T-helper 1 cell treated with Interleukin-12 subunit alpha and Interleukin-12 subunit beta and Interleukin-4 antibody, amounts not matched to agents 30 ng/mL and 1 ng/mL, for 36 hours (primary cell): ENCODE data around the gene ATF6. TPM values are rescaled to one million over a fixed set of nuclear protein-coding genes. Genes with fewer than 3 reads are reported as not detected.

Experiments used
- intact Hi-C: fragments of 100-400 bp; cut with micrococcal nuclease; formaldehyde crosslinking; loops from one replicate; pipeline ENCODE4 v1.15.1; 2024
- total RNA-seq: library from RNA; stranded (reverse); gene quantifications from 2 replicates; pipeline ENCODE4 v1.2.3, GENCODE V29; 2022

Gene ATF6
- total RNA-seq, 1 donor from 2014 or later = 21.2 TPM

DNA sequence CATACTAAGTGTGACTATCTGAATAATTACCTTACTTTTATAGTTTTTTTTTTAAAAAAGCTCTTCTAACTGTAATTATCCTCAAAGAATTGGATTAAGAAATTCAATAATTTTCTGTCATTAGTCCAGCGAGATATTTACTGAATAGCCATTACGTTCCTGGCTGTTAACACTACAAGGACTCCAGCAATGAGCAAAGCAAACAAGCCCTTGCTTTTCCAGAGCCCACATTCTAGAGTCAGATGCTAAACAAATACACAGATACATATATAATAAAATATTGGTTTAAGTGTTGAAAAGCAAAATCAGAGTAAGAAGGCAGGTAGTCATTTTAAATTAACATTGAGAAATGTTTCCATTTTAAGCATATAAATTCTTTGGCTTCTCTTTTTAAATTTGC lies 118.4 kb downstream of the ATF6 start:
- intact Hi-C loops = no loop called here

DNA sequence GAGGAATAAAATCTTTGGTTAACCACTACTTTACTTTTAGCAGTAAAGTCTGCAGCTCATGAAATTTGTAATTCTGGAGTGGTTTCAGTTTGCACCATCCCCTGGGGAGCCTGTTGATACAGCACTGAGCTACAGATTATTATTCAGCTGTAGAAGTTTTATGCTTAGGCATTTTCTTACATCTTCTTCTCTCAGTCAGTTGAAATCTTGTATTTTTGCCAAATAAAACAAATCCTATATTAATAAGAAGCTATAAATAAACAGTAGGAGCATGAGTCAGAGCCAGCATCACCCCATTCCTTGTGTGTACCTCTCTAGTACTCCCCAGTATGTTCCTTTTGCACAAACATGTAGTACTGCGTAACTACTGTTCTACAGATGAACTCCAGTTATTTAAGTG lies 118.9 kb downstream of the ATF6 start:
- intact Hi-C loops = no loop called here

DNA sequence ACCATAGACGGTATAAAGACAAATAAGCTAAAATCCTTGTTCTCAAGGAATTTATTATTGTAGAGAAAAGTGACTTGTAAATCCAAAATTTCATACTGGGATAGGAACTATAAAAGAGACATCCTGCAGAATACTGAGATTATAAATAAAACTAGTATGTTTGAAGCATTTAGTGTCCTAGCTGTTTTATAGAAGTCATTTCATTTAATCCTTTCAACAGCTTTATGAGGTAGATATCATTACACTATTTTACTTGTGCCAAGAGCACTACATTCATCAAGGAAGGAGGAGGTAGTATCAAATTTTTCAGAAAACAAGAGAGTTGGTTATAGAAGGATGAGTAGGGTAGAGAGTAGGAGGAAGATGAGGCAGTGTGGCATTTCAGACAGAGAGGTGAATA lies 119.6 kb downstream of the ATF6 start:
- intact Hi-C loops = no loop called here

DNA sequence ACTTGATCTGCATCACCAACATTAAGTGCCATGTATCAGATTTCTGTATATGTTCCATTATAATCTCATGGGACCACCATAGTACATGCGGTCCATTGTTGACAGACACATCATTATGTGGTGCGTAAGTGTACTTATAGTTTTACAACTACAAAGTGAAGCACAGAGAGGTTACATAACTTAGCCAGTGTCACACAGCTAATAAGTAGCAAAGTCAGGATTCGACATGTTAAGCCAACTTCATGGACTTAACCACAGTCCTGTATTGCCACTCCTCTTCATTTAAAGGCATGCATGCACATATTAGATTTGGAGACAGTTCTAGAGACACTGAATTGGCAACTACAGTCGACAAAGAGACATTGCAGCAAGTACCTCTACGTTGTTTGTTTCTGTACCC lies 120.5 kb downstream of the ATF6 start:
- intact Hi-C loops = no loop called here

DNA sequence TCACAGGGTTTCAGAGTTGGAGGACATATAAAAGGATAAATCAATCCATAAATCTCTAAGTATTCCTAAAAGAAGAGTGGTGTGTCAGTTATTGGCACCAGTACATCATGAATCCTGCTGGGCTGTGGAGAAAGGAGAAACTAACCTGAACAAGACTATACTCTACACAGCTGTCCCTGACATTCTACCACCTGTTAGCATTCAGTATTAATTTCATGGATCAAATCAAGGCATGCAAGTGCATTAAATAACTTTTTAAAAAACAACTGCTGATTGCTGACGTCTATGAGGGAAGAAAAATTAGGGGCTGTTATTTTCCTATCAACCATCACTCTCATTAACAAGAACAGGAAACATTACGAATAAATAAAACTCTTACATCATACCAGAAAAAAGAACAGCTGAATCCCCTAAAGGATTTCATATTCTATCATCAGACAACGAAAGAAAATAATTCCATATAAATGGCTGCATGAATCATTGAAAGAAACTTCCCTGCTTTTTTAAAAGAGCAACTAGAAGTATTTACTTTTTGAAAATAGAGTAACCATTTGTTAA lies 121.7 kb downstream of the ATF6 start:
- intact Hi-C loops = no loop called here

DNA sequence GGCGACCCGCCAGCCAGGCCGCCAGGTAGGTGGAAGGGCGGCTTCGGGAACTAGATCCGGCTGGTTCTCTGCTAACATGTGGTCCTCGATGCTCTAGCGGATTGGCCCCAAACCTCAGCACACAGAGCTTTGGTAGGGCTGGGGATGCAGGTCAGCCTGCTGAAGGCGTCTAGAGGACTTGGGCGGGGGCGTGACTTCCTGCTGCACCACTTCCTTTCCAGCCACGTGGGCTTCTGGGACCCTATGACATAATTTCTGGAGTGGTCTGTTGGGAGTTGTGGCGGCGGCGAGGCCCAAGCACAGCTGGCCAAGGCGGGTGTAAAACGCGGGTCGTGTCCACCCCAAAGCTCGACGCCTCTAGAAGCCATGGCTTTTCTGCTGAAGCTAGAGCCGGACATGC lies 124.5 kb downstream of the ATF6 start:
- intact Hi-C loops = no loop called here

DNA sequence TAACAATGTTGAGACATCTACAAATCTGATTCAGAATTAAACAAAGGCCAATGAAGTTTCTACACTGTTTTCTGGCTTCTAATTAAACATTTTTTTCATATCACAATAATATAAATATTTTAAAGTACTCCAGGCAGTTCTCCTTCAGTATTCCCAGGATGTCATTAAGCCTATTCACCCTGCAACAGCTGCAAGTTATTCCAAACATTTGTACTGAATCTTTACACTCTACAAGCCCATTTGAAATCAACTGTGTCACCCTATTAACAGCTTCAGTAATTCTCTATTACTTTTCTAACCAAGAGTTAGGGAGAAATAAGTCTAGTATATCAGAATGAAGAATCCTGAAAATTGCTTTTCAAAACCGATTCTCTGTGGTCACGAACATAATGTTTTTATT lies 133.0 kb downstream of the ATF6 start:
- intact Hi-C loops = no loop called here

DNA sequence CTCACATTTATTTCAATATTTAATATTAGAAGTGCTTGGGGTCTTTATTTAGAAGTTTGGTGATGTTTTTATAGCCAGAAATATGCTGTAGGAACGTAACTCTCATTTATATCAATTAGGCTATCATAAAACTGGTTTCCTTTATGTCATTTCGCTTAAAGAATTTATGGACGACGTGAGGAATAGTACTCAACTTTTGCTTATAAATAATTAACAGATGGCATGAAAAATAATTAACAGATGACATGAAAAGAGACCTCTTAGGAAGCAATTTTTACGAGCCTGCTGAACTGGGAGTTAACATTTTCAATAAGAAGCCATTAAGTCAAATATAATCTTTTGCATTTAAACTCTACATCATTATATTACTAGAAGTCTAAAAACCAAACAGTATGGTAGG lies 134.0 kb downstream of the ATF6 start:
- intact Hi-C loops = no loop called here

DNA sequence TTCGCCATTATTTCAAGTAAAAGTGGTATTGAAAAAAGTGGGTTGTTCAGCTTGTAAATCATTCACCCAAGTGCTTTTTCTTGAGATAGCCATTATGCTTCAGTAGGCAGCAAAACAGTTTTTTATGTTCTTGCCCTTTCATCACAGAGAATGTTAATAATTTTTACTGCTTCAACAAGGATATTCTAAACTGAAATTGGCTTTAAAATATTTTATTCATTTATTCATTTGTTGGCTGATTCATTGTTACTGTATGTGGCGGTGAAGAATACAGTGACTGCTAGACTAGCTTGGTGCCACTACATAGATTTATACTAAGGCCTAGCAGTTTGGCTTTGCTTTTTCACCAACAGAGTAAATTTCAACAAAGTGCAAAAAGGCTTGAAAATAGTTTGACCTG lies 136.1 kb downstream of the ATF6 start:
- intact Hi-C loops = no loop called here

DNA sequence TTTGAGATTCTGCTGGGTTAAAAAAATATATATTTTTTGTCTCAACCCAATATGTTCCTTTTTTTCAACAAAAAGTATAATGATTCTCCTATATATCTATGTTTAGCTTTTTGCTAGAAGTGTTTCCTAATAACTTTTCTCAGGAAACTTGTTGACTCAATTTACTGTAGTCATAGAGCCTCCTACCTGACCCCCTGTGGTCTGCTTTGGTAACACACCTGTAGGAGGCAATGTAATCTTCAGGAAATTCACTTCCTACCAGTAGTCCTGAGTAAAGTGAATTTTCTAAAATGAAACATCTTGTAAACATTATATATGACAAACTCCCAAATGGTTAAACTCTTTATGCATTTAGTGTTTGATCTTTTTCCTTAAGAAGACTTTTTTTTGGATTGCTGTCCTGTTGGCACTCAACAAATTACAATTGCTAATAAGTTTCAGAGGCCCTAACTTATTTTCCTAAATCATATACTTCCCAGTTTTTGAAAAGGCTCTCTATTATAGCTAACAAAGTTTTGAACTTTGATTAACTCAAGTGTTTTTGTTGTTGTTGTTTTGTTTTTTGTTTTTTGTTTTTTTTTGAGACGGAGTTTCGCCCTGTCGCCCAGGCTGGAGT lies 139.3 kb downstream of the ATF6 start:
- intact Hi-C loops = loop anchor here (1.0 kb wide), 2 partner anchors 113 to 132 kb away; no protein-coding TSS in a partner anchor

DNA sequence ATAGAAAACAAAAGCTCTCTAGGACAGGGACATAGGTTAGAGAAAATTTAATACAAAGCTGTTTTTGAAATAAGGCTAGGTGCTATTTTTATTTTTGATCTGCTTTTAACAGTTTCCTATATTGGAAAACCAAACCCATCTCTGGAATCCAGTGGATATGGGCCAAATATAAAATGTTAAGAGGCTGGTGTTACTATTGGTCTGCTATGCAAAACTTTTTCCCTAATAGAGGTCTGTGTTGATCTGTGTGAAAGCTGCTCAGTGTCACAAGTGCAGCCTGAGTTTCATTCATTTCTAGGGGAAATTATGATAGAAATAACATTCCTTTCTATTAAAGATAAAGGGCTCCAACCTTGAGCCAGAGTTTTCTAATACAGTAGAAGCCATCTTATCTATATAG lies 141.1 kb downstream of the ATF6 start:
- intact Hi-C loops = no loop called here

DNA sequence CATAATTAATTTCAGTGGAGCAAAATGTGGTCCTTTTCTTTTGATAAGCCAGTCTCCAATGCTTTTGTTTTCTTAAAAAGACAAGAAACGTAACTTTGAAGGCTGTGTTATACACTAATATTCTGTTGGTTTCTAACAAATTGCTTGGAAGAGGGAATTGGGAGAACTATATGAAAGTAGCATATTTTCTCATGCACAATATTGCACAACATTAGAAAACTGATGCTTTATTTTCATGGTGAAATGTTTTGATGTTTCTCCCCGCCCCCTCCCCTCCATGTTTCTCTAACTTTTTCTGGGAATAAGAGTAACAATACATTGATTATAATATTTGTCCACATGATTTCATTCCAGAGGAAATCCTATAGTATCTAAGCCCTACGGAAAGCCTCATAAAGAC lies 142.1 kb downstream of the ATF6 start:
- intact Hi-C loops = no loop called here

DNA sequence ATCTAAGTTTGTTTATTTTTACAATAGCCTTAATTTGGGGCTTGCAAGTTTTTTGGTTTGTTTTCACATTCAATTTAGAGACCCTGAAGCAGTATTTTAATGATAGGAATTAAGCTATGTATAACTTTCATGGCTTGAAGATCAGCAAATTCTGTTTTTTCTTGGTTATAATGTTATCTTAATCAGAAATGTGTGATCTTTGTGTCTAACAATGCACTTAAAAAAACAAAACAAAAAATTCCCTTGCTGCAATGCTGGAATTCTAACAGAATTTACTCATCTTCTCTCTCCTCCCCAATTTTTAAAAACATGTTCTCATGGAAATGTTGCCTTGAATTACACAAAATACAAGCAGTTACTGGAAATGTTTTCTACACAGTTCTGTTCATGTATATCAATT lies 144.5 kb downstream of the ATF6 start:
- intact Hi-C loops = no loop called here

DNA sequence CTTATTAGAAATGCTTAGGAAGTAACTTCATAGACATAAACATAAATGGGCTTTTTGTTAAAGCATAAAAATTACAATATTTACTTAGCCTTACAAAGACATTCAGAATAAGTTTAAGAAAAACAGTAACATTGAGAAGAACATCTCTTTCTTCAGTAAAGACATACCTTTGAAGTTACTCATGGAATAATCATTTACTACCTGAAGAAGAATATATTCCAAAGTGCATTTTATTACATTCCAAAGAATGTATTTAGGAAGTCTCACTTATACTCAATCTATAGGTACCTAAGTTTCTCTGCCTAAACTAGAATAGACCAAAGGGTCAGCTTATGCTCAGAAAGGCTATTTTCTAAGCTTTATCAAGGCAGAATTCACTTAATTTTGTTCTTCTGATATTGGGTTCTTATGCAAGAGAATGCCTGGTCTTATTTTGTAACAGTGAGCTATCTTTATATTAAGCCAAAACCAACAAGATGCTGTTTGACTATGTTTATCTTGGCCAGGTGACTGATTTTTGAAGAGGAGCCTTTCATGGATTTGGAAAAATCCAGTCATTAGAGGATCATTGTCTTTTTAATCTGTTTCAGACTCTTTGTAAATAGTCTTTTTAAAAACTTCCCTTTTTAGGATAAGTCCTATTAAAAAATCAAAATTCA lies 147.5 kb downstream of the ATF6 start:
- intact Hi-C loops = no loop called here

DNA sequence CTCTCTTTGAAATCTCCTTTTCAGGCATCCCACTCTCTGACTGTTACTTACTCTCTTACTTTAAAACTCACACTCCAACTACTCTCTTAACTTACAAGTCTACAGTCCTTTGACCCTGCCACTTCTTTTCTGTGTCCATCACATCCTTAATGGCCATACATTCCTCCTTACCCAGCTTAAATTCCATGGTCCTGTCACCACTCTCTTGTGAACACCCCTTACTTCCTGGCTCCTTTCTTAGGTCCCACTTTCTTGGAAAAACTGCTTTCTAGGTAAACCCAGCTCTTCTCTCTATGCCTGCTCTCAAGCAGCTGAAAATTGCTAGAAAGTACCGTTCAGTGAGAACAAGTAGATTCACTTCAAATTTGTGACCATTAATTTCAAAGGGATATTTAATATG lies 148.5 kb downstream of the ATF6 start:
- intact Hi-C loops = no loop called here

DNA sequence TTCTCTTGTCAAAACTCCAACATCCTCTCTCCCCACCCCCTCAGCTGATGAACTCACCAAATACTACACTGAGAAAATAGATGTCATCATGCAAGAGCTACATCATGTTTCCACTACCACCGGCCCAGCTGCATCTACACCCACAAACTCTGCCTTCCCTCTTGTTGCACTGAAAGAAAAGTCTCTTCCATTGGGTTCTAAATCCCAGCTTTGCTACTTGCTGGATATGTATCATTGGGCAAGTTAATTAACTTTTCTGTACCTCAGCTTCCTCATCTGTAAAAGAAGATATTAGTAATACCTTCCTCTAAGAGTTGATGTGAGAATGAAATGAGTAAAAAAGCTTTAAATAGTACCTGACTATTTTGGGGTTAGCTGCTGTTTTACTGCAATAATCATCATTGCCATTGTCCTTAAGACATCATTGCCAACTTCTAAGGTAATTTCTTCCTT lies 149.0 kb downstream of the ATF6 start:
- intact Hi-C loops = loop anchor here (5.0 kb wide), 1 partner anchor 47 kb away; no protein-coding TSS in a partner anchor

DNA sequence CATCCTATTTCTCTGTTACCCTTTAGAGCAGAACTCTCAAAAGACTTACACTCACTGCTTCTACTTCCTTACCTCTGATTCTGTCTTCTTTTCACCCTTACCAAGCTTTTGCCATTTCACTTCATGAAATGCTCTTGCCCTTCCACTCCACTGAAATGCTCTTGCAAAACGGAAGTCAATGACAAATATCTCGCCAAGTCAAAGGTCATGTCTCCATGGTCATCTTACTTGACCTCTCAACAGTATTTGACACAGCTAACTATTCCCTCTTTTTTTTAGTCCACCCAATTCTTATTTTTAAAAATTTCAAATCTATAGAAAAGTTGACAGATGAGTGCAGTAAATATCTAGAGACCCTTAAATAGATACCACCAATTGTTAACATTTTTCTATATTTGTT lies 149.9 kb downstream of the ATF6 start:
- intact Hi-C loops = loop anchor here (5.0 kb wide), 1 partner anchor 46 kb away; no protein-coding TSS in a partner anchor

DNA sequence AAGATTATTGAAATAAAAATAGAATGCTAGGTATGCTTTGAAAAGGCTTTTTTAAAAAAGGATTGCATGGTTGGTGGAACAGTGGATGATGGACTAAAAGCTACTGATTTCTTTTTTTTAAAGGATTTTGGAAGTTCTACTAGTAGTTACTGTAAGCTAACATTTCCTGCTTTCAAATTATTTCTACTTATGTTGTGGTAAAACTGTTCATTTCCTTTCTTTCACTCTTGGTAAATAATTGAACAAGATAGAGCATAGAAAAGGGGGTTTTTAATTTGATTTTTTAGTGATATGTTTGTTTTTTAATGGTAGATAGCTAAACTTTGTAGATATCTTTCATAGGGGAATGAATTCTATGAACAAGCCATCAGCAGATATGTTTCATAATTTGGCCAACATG lies 153.1 kb downstream of the ATF6 start:
- intact Hi-C loops = loop anchor here (5.0 kb wide), 1 partner anchor 43 kb away; no protein-coding TSS in a partner anchor

DNA sequence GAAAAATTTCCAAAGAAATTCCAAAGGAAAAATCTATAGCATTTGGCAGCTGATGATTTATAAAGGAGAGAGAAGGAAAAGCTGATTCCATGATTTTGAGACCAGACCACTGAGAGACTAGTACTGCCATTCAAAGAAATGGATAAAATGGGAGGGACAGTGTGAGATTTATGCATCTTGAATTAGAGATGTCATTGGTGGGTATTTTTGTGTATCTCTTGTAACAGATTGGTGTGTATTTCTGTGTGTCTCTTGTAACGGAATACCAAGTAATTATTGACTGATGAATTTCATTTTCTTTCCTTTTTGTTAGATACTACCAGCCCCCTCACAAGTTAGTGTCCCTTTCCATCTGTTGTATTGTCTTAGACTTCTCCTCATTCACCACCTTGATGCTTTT lies 155.4 kb downstream of the ATF6 start:
- intact Hi-C loops = no loop called here

DNA sequence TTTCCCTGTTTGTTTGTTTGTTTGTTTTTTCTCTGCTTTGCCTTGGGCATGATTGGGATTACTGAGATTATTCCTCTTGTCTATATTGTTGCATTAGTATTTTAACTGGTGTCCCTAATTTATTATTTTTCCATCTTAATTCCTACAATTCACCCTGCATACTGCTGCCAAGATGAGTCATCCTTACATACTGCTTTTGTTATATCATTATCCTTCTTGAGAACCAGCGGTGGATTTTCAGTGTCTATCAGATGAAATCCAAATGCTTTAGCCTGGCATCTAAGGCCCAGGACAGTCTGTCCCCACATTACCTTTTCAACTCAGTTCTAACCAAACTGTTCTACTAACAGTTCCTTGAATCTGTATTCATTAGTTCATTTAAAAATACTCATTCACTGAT lies 155.9 kb downstream of the ATF6 start:
- intact Hi-C loops = no loop called here

DNA sequence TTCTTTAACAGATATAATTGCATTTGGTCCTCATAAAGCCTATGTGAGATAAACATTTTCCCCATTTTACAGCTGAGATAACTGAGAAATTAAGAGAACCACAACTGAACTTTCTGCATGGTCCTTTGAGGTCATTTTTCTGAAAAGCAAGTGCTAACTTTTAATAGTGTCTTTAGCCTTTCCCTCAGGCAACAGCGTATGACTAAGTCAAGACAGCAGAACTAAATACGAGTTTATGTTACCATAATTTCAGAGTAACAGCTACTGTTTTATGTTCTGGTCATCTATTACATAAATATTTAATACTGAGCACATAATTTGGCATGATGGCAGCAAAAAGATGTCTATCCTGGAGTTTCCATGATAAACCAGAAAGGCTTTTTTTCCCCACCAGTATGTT lies 161.9 kb downstream of the ATF6 start:
- intact Hi-C loops = loop anchor here (5.0 kb wide), 1 partner anchor 94 kb away; the partner anchor contains the start of gene OLFML2B

DNA sequence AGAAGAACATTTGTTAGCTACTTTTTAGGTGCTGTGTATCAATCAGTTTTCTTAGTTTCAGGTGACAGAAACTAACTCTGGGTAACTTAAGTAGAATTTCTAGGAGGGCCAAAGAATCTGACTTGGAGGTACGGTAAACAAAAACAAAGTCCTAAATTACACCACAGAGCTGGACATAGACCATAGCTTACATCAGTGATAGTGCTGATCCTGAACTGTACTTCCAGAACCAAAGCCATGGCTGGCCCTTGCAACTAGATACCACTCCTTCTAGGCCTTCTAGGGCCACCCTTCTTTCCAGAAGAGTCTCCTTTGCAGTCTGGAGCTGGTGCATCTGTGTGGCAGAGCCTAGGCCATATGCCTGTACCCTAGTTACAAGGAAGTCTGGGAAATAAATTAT lies 163.0 kb downstream of the ATF6 start:
- intact Hi-C loops = loop anchor here (5.0 kb wide), 1 partner anchor 93 kb away; the partner anchor contains the start of gene OLFML2B

DNA sequence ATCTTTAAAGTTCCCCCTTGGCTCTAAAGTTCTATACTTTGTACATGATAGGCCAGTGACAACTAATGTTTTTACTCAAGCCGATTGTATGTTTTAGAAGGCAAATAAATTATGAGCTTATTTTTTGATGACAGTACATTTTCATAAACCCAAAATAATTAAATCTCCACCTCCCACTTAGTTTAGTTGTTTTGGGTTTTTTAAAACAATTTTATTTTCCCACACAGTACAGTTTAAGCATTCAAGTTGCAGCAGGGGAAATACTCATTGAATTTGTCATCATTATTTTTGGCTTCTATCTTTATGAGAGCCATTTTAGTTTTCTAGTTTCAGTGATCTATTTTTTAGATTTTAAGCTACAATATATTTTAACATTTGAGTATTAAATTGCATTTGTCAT lies 163.9 kb downstream of the ATF6 start:
- intact Hi-C loops = no loop called here
